Body of pancreas (tissue), 4 donors: ENCODE data around the gene HOXB8. TPM values are rescaled to one million over a fixed set of nuclear protein-coding genes. Genes with fewer than 3 reads are reported as not detected.

Experiments used
- ATAC-seq: fragments of 150-250 bp; one replicate; pipeline ENCODE4 v1.9.1; 2016
- DNase-seq, 4 donors: peaks; one replicate each; pipeline ENCODE4 v3.0.0-alpha.2; 2019
- H3K27ac ChIP-seq, 4 donors: fragments of 200-600 bp; sonication (generic); 1 replicate in 3 of 4; 2 replicates in 1 of 4; pipeline versions ENCODE4 v1.5.1 to v1.6.1; 2016 to 2019; ENCODE audit warnings: mild to moderate bottlenecking in 1 of 4, mixed read lengths in 1 of 4, moderate library complexity in 1 of 4
- H3K27me3 ChIP-seq, 2 donors: fragments of 200-600 bp; sonication (generic); one replicate each; pipeline ENCODE4 v1.6.0; 2016; ENCODE audit warnings: mild to moderate bottlenecking in 1 of 2
- H3K36me3 ChIP-seq, 2 donors: fragments of 200-600 bp; sonication (generic); replicated peaks in 1 of 2; 2 replicates each; pipeline ENCODE4 v1.5.1; 2016; ENCODE audit warnings: low read depth in 2 of 2; ENCODE audit not compliant: insufficient read depth in 1 of 2
- H3K4me1 ChIP-seq: fragments of 200-600 bp; sonication (generic); one replicate; pipeline ENCODE4 v1.6.0; 2016
- H3K4me3 ChIP-seq, 2 donors: fragments of 200-600 bp; sonication (generic); 1 replicate in 1 of 2; 2 replicates in 1 of 2; pipeline ENCODE4 v1.5.1; 2016 to 2019
- H3K9me3 ChIP-seq, 3 donors: fragments of 200-600 bp; sonication (generic); 1 replicate in 2 of 3; 2 replicates in 1 of 3; pipeline ENCODE4 v1.5.1; 2016
- POLR2A ChIP-seq, 3 donors: fragments of 450-650 bp; IDR thresholded peaks; one replicate each; pipeline ENCODE4 v1.6.1; 2016; ENCODE audit warnings: antibody characterized with exemption in 3 of 3, mild to moderate bottlenecking in 2 of 3
- WGBS, 2 donors: methylation state at CpG; one replicate each; pipeline ENCODE4 v1.1.5; 2017; 5-methylcytosine and 5-hydroxymethylcytosine counted together
- intact Hi-C: fragments of 100-400 bp; cut with DNase I; formaldehyde crosslinking; loops from one replicate; pipeline ENCODE4 v1.15.1; 2023
- total RNA-seq, 2 donors: library from RNA; depleted of rRNA; stranded (reverse); fragments of >200 nt; gene quantifications; one replicate each; pipeline ENCODE4 v1.1.0, GENCODE V29; 2016
- TF ChIP-seq, protein P1 (sequence below), 7 experiments: fragments of 450-650 bp in 4 of 7; fragments of 200-600 bp in 3 of 7; sonication (generic) in 3 of 7; IDR thresholded peaks; one replicate each; pipeline ENCODE4 v1.5.1; 2016 to 2019; ENCODE audit warnings: antibody characterized with exemption in 7 of 7

The HOXB8 gene
- total RNA-seq, 2 donors from 2014 or later: not detected

DNA sequence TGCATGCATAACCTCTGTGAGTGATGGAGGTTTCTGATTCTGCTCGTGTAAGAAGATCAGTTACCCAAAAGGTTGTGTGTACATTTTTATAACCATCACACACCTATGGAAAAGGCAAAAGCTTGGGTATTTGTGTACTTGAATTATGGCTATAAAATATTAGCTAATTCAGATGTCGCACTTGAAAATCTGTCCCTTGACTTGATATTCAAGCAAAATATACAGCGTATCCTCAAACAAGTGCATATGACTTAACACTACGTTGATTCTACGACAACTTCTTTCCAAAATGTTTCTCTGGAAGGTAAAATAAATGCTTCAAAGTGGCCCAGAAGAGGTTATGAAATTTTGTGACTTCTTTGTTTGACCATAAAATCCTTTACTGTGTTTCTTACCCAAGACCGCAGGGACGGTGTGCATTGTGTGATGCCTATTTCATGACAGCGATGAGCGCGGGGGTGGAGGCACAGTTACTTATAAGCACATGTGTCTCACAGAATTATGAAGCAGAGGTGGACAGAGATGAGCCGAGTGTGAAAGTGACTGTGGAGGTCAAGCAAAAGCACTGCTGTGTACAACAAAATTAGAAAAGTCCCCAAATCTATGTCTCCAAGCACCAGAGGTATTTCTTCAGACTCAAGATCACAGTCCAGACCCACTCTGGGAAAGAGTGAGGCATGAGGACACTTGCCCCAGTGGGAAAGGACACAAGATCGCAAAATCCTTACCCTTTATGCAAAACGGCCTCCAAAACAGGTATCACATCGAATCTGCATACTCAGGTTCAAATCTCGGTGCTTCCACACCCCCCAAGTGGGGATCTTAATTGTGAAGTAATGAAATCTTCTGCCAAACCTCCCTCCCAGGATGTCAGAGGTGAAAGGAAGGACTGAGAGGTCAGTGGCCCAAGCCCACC is 15.2 kb upstream of the HOXB8 start:
- ATAC-seq: no peak
- peaks cover 0 to 84% of the 10 kb centered on the region in 2 donors for H3K27me3 ChIP-seq
- DNase-seq: no peak

DNA sequence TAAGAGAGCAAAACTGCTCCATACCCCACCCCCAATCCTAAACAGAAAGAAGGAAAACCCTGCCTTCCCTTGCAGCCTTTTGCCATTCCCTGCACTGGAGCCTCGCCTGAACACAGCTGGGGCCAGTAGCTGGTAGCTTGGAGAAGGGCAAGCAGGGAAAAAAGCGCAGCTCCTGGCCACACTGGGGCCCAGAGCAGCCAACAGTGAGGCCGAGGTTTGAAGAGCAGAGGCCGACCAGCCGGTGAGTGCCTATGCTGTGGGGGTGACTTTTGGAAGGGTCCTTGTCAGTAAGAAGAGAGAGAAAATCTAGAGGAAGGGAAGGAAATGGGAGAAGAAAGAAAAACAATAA is 14.3 kb upstream of the HOXB8 start:
- Histone ChIP-seq H3K27me3 (peaks cover 0 to 84% of the 10 kb centered on the region in 2 donors), H3K36me3 (no peaks in the 10 kb centered on the region), H3K4me1 (peaks cover 23% of the 10 kb centered on the region), H3K9me3 (no peaks in the 10 kb centered on the region), H3K4me3 (no peak overlapping the region), H3K27ac (no peak overlapping the region)
- intact Hi-C loops: loop anchor here (10.0 kb wide), 1 partner anchor 475 kb away; no protein-coding TSS in a partner anchor
- WGBS, 2 donors: 15 to 30% methylated on average over 5 of the region's 5 CpGs
- ATAC-seq (no peak), DNase-seq (no peak)
- TF ChIP-seq, protein P1, sequence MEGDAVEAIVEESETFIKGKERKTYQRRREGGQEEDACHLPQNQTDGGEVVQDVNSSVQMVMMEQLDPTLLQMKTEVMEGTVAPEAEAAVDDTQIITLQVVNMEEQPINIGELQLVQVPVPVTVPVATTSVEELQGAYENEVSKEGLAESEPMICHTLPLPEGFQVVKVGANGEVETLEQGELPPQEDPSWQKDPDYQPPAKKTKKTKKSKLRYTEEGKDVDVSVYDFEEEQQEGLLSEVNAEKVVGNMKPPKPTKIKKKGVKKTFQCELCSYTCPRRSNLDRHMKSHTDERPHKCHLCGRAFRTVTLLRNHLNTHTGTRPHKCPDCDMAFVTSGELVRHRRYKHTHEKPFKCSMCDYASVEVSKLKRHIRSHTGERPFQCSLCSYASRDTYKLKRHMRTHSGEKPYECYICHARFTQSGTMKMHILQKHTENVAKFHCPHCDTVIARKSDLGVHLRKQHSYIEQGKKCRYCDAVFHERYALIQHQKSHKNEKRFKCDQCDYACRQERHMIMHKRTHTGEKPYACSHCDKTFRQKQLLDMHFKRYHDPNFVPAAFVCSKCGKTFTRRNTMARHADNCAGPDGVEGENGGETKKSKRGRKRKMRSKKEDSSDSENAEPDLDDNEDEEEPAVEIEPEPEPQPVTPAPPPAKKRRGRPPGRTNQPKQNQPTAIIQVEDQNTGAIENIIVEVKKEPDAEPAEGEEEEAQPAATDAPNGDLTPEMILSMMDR (IDR thresholded peaks at IDR 0.05): no peak
- TF ChIP-seq POLR2A (IDR thresholded peaks at IDR 0.05): no peak

More for the DNA sequence above, 15.2 kb upstream of the HOXB8 start:
- Histone ChIP-seq H3K36me3 (no peaks in the 10 kb centered on the region), H3K27ac (no peak overlapping the region), H3K9me3 (no peaks in the 10 kb centered on the region), H3K4me3 (no peak overlapping the region), H3K4me1 (peaks cover 16% of the 10 kb centered on the region)
- intact Hi-C loops: no loop called here
- no peak for TF ChIP-seq POLR2A (IDR thresholded peaks at IDR 0.05)
- TF ChIP-seq, protein P1 (IDR thresholded peaks at IDR 0.05): no peak
- 16 to 23% methylated on average over 15 of the region's 15 CpGs for WGBS, 2 donors

DNA sequence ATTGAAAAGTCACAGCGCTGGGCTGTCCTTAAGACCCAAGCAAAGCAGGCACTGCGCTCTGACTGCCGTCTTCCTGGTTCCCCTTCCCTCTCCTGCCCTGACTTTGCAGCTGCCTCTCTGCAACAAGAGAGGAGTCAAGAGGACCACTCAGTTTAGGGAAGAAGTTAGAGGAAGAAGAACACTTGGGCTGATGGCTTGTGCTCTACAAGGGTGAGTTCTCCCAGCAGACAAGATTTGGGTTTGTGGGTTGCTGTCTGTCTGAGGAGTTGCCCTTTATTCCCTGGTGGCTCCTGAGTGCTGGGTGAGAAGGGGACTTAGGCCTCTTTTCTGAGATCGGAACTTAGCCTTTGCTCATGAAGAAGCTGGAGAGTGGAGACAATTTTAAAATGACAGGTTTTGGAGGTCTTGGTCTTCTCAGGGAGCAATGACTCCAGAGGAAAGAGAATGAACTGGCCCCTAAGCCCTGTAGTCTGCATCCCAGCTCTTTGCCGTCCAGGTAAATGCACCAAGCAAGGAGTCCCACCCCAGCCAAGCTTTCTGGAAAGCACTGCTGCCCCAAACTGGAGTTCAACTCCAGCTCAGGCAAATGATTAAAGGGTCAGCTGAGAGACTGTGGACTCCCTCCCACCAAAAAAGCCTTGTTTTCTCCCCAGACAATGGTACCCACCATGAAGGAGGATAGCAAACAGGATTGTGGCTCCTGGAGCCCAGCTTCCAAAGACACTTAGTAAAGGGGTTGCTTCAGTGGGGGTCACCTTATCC is 13.7 kb upstream of the HOXB8 start:
- no peak overlapping the region for H3K27ac ChIP-seq

DNA sequence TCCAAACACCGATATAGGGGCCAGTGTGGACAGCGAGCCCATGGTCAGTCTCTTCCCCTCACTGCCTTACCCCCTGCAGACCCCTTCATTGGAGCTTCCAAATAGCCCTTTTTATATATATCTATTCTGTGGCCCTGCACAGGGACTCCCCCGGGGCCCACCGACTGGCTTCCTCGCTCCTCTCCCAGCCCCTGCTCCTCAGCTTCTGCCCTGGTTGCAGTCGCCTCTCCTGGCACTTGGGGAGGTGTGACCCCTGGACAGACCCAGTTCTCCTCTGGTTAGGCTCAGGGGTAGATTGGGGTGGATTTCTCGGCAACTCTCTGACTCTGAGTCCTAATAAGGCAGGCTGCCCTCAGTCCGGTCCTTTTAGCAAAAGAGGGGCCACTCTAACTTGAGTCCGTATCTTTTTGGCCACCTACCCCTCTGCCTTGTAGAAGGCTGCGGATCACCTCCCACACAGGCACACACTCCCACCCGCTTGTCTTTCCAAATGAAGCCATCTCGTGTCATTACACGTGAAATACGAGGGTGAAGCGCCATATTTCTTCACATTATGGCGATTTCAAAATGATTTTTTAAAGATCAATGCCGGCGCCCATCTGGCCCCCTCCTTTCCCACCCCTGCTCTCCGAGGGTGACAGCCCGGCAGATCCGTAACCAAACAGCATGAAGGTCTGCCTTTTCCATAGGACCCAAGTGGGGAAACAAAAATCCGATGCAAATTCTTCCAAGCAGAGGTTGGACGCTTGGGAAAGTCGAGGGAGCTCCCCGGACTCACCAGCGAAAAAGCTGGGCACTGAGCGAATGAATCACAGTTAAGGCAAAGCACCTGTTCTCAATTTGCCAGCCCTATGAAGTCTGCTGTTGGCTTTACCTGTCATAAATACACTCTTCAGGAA is 12.8 kb upstream of the HOXB8 start:
- H3K4me1 ChIP-seq: peaks cover 19% of the 10 kb centered on the region
- no peak overlapping the region for H3K4me3 ChIP-seq
- DNase-seq (no peak), ATAC-seq (no peak)
- peaks cover 0 to 82% of the 10 kb centered on the region in 2 donors for H3K27me3 ChIP-seq
- intact Hi-C loops: loop anchor here (10.0 kb wide), 1 partner anchor 473 kb away; no protein-coding TSS in a partner anchor
- 15 to 18% methylated on average over 27 of the region's 27 CpGs for WGBS, 2 donors
- TF ChIP-seq POLR2A (IDR thresholded peaks at IDR 0.05): no peak
- TF ChIP-seq, protein P1 (IDR thresholded peaks at IDR 0.05): no peak
- no peak overlapping the region for H3K27ac ChIP-seq
- no peaks in the 10 kb centered on the region for H3K36me3 ChIP-seq
- no peaks in the 10 kb centered on the region for H3K9me3 ChIP-seq

More for the DNA sequence above, 13.7 kb upstream of the HOXB8 start:
- DNase-seq (no peak), ATAC-seq (no peak)
- Histone ChIP-seq H3K27me3 (peaks cover 0 to 84% of the 10 kb centered on the region in 2 donors), H3K4me3 (no peak overlapping the region), H3K9me3 (no peaks in the 10 kb centered on the region), H3K36me3 (no peaks in the 10 kb centered on the region), H3K4me1 (peaks cover 22% of the 10 kb centered on the region)
- TF ChIP-seq, protein P1 (IDR thresholded peaks at IDR 0.05): no peak
- TF ChIP-seq POLR2A (IDR thresholded peaks at IDR 0.05): no peak
- intact Hi-C loops: loop anchor here (10.0 kb wide), 1 partner anchor 474 kb away; no protein-coding TSS in a partner anchor
- WGBS, 2 donors: 23 to 25% methylated on average over 5 of the region's 5 CpGs
